Activated CD4-positive, alpha-beta T cell treated with anti-CD3 and anti-CD28 coated beads, Interleukin-2, Interleukin-4, amounts not matched to agents 100 ng/mL and 50 ng/mL, durations not matched to agents 16 hours and 8 hours (primary cell): ENCODE measurements around the gene PLD1.

Experiments used
- DNase-seq: peaks from one replicate; pipeline ENCODE4 v3.0.0-alpha.2; 2020; ENCODE audit warnings: low spot score

The PLD1 gene

GRCh38 chr3:171745577-171746319 lies 64.5 kb downstream of the PLD1 start:
- no peak for DNase-seq

GRCh38 chr3:171744158-171744741 lies 66.0 kb downstream of the PLD1 start:
- no peak for DNase-seq

GRCh38 chr3:171743327-171744157 lies 66.7 kb downstream of the PLD1 start:
- no peak for DNase-seq

- DNase-seq, result no peak
Measured at GRCh38 chr3:171741377-171741776, 68.9 kb downstream of the PLD1 start.

GRCh38 chr3:171736556-171736955 lies 73.7 kb downstream of the PLD1 start:
- no peak for DNase-seq

GRCh38 chr3:171733561-171733960 lies 76.7 kb downstream of the PLD1 start:
- DNase-seq, result no peak

GRCh38 chr3:171732756-171733155 lies 77.5 kb downstream of the PLD1 start:
- no peak for DNase-seq

GRCh38 chr3:171731691-171732090 lies 78.6 kb downstream of the PLD1 start:
- no peak for DNase-seq

GRCh38 chr3:171729452-171730334 lies 80.6 kb downstream of the PLD1 start:
- no peak for DNase-seq

- no peak for DNase-seq
Measured at GRCh38 chr3:171727288-171727687, 83.0 kb downstream of the PLD1 start.

GRCh38 chr3:171718493-171719185 lies 91.6 kb downstream of the PLD1 start:
- no peak for DNase-seq

- DNase-seq, result no peak
Measured at GRCh38 chr3:171715155-171715554, 95.1 kb downstream of the PLD1 start.

- DNase-seq, result no peak
Measured at GRCh38 chr3:171712171-171712938, 97.9 kb downstream of the PLD1 start.

GRCh38 chr3:171711461-171712170 lies 98.7 kb downstream of the PLD1 start:
- DNase-seq, result no peak

GRCh38 chr3:171710359-171710758 lies 99.9 kb downstream of the PLD1 start:
- DNase-seq, result no peak

GRCh38 chr3:171704814-171705213 lies 105.5 kb downstream of the PLD1 start:
- no peak for DNase-seq

GRCh38 chr3:171704002-171704401 lies 106.3 kb downstream of the PLD1 start:
- peak; percentile 5 for DNase-seq

GRCh38 chr3:171703144-171703543 lies 107.1 kb downstream of the PLD1 start:
- DNase-seq, result no peak

GRCh38 chr3:171700653-171701052 lies 109.6 kb downstream of the PLD1 start:
- DNase-seq, result no peak

GRCh38 chr3:171700157-171700556 lies 110.1 kb downstream of the PLD1 start:
- no peak for DNase-seq
